GM21423 (cell line): ENCODE results near the gene CEP85L.

Source experiments
- ATAC-seq: cut with Tn5 transposase; IDR thresholded peaks from one replicate; pipeline ENCODE4 v1.9.1; 2021; ENCODE audit warnings: mild to moderate bottlenecking, moderate library complexity; ENCODE audit not compliant: unreplicated experiment

The CEP85L gene

GRCh38 chr6:118580585-118581419 lies 70.6 kb downstream of the CEP85L start:
- peak; percentile 65 for ATAC-seq

GRCh38 chr6:118579786-118580185 lies 71.6 kb downstream of the CEP85L start:
- ATAC-seq, result no peak

- no peak for ATAC-seq
Measured at GRCh38 chr6:118578617-118579016, 72.8 kb downstream of the CEP85L start.

GRCh38 chr6:118577972-118578371 lies 73.4 kb downstream of the CEP85L start:
- ATAC-seq, result no peak

- ATAC-seq, result no peak
Measured at GRCh38 chr6:118574051-118574865, 77.1 kb downstream of the CEP85L start.

GRCh38 chr6:118571121-118571520 lies 80.3 kb downstream of the CEP85L start:
- no peak for ATAC-seq

GRCh38 chr6:118569498-118569897 lies 81.9 kb downstream of the CEP85L start:
- no peak for ATAC-seq

- no peak for ATAC-seq
Measured at GRCh38 chr6:118567974-118568373, 83.4 kb downstream of the CEP85L start.

GRCh38 chr6:118565311-118565960 lies 86.0 kb downstream of the CEP85L start:
- ATAC-seq, result peak; percentile 97

GRCh38 chr6:118562959-118563358 lies 88.4 kb downstream of the CEP85L start:
- no peak for ATAC-seq

GRCh38 chr6:118562248-118562647 lies 89.1 kb downstream of the CEP85L start:
- ATAC-seq, result no peak

GRCh38 chr6:118559659-118560058 lies 91.7 kb downstream of the CEP85L start:
- ATAC-seq, result peak; percentile 62

GRCh38 chr6:118558464-118559217 lies 92.8 kb downstream of the CEP85L start:
- peak; percentile 78 for ATAC-seq

- ATAC-seq, result no peak
Measured at GRCh38 chr6:118554698-118555097, 96.7 kb downstream of the CEP85L start.

GRCh38 chr6:118553132-118553531 lies 98.3 kb downstream of the CEP85L start:
- no peak for ATAC-seq

GRCh38 chr6:118551063-118552053 lies 100.0 kb downstream of the CEP85L start:
- peak; percentile 96 for ATAC-seq

- no peak for ATAC-seq
Measured at GRCh38 chr6:118548613-118549012, 102.8 kb downstream of the CEP85L start.

- ATAC-seq, result no peak
Measured at GRCh38 chr6:118548136-118548535, 103.3 kb downstream of the CEP85L start, which contains the start of gene PLN. TSS of gene PLN (plus strand) at chr6:118548296. CDS start at chr6:118558922, 10,626 bp downstream.

- no peak for ATAC-seq
Measured at GRCh38 chr6:118546880-118547218, 104.5 kb downstream of the CEP85L start.
